Epithelial cell of proximal tubule (primary cell): Measurements from ENCODE around the gene ARID5A. TPM values are rescaled to one million over a fixed set of nuclear protein-coding genes. Genes with fewer than 3 reads are reported as not detected.
A peak's percentile ranks its signal among the peaks of the same experiment; 100 is the strongest.

Source experiments
- DNase-seq: peaks from one replicate; pipeline ENCODE4 v3.0.0-alpha.2; 2011; ENCODE audit warnings: low read depth
- H3K4me3 ChIP-seq: 2 replicates; pipeline ENCODE4 v1.5.1; 2011; ENCODE audit warnings: low read depth, mild to moderate bottlenecking, low read length
- total RNA-seq: library from RNA; depleted of rRNA; stranded (reverse); fragments of >200 nt; gene quantifications from 2 replicates; pipeline ENCODE4 v1.2.3, GENCODE V29; 2015
- TF ChIP-seq, protein P1 (sequence below): conservative IDR thresholded peaks from 2 replicates; pipeline ENCODE4 v1.5.1; 2012; ENCODE audit warnings: low read depth, mild to moderate bottlenecking, low read length

ARID5A gene
- total RNA-seq, 1 donor from 2014 or later = 20.8 TPM

DNA sequence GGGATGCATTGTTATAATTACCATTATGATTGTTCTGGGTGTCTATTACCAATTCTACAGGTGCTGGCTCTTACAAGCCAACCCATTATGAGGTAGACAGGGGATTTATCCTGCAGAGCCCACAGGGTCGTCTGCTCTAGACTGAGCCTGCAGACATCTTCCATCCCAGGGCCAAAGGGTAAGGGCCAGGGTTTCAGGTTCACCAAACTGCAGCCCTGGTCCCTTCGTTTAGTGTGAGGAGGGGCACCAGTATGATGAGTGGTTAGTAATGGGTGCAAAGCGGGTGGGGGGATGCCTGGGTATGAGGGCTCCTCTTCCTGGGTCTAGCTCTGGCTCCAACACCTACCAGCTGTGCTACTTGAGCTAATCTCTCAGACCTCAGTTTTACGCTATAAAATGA, 1.2 kb upstream of the ARID5A start:
- H3K4me3 ChIP-seq = no peak overlapping the region
- TF ChIP-seq, protein P1, sequence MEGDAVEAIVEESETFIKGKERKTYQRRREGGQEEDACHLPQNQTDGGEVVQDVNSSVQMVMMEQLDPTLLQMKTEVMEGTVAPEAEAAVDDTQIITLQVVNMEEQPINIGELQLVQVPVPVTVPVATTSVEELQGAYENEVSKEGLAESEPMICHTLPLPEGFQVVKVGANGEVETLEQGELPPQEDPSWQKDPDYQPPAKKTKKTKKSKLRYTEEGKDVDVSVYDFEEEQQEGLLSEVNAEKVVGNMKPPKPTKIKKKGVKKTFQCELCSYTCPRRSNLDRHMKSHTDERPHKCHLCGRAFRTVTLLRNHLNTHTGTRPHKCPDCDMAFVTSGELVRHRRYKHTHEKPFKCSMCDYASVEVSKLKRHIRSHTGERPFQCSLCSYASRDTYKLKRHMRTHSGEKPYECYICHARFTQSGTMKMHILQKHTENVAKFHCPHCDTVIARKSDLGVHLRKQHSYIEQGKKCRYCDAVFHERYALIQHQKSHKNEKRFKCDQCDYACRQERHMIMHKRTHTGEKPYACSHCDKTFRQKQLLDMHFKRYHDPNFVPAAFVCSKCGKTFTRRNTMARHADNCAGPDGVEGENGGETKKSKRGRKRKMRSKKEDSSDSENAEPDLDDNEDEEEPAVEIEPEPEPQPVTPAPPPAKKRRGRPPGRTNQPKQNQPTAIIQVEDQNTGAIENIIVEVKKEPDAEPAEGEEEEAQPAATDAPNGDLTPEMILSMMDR = no peak
- DNase-seq = no peak

DNA sequence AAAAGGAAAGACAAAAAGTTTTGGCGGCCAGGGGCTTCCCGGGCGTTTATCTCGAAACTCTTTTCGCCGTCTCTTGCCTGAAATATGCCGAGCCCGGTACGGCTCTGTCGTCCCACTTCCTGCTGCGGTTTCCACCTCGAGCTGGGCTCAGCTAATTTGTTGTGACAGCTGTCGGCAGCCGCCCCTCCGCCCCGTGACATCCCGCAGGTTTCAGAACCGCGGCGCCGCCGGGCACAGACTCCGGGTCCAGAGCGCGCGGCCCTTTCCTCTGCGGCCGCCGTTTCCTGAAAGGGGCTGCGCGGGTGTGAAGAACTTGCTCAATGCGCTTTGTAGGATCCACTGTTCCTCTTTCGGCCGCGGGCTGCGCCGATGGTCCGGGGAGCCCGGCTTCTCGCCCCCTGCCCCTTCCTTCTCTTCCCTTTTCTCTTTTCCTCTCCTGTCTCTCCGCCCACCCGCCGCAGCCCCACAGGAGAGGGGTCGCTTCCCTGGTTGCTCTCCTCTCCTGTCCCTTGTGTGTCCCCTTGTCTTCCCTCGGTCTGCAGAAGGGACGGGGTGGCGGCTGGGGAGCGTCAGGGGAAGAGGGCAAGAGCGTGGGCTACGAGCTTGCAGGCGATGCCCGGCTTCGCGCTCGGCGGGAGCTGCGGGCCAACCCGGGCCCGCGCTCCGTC, 648 bp downstream of the ARID5A start:
- peak overlapping the region; percentile 74 for H3K4me3 ChIP-seq
- TF ChIP-seq, protein P1 = no peak
- no peak for DNase-seq

DNA sequence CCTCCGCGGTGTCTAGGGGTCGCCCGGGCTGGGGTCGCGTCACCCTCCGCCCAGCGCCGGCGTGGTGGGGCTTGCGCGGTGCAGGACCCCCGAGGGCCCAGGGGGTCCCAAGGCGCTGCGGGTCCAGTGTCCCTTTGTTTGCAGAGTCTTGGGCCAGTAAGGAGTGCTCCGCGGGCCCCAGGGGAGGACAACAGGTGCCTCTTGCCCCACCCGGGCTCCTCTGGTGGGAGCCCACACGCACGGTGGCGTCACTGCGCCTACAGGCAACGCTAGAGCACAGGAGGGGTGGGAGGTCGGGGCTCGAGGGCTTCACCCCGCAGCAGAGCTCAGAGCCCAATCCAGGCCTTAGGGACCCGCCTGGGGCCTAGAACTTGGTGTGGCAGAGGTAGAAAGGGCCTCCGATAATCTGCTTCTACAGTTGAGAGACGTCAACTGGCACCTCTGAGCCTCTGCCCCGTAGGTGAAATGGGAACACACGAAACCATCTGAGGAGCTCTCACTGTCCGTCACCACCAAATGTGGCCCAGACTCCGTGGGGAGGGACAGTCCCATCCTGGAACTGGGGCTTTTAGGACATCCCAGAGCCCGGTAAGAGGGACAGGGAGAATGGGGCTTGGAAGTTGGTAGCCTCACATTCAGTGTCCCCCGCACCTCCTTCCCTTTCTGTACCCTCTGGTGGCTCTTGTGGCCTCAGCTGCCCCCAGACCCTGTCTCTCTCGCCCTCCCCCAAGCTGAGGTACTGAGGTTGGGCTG, 1.4 kb downstream of the ARID5A start:
- no peak for DNase-seq
- peak overlapping the region; percentile 74 for H3K4me3 ChIP-seq
- TF ChIP-seq, protein P1 = no peak

DNA sequence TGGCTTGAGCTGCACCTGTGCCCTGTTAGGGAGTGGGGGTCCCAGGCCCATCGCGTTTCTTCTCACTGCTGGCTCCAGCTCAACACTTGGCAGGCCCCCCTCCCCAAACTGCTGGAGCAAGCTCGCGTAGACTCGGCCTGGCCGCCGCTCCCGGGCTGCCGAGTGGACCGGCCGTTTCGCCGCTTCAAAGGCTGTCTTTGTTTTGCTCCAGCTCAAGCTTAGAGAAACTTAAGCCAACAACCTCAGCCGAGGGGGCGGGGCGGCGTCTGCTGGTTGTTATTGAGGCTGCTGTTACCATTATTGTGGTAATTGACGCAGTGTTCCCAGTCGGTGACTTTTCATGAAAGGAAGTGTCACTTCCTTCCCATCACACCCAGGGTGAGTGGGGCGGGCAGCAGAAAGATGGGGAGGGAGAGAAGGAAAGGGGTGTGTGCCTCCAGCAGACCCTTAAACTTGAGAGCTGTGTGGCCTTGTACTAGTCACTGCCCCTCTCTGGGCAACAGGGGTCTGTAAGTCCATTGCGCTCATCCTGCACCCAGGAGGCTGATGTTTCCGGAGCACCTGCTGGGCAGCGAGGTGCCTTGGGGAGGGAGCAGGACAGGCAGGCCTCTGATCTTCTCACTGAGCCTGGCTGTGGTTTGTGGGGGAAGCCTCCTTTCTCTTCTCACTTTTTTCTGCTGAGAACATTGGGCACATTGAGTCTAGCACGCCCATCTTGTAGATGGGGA, 2.1 kb downstream of the ARID5A start:
- DNase-seq = no peak
- TF ChIP-seq, protein P1 = no peak
- H3K4me3 ChIP-seq = no peak overlapping the region

DNA sequence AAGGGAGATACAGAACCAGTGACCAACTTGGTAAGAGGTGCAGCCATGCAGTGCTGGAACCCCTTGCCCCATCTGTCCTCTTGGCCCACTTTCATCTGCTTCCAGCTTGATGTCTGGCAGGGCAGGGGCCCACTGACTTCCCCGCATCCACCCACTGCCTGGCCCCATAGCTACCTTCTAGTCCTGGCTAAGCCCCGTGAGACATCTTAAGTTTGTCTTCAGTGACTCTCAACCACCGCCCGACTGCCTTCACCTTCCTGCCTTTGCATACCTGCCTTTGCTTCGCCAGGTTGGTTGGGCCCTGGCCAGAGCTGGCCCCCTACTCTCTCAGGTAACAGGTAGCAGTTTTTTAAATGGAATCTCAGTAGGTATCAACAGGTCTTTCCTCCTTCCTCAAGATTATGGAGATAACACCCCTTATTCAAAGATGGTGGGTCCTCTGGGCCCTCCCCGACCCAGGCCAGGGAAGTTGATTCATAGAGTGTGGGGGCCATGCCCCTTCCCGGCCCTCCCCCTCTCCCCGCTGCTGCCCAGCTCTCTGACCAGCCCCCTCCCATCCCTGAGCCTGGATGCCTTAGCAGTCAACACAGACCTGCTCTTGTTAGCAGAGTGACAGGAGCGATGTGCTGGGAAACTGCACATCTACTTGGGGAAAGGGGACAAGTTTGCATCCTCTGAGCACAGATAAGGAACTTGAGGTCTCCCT, 2.8 kb downstream of the ARID5A start:
- H3K4me3 ChIP-seq = no peak overlapping the region
- TF ChIP-seq, protein P1 = no peak
- DNase-seq = no peak

DNA sequence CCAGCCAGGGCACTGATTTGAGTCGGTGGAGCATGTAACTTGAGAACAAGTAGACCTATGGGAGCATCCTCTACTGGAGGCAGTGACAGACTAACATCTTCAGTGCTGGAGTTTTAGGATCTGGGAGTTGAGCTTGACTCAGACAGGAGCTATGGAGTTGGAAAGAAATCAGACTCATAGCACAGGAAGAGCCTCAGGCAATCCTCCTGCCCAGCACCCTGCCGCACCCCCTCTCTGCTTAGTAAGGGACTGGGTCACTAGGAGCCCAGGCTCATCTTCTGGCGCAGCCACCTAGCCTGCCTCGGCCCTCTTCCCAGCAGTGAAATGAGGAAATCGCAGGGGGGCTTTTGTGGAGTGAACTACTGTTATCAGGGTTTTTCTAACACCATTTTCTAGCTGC, 3.6 kb downstream of the ARID5A start:
- TF ChIP-seq, protein P1 = no peak
- no peak for DNase-seq
- H3K4me3 ChIP-seq = no peak overlapping the region
